ENCODE measurements around the gene ACTA2.
"Not testable (repeated sequence)": the region's sequence is repeated elsewhere in the genome, so short reads cannot be mapped to it uniquely, and the experiment has no call there.

The ACTA2 gene

DNA sequence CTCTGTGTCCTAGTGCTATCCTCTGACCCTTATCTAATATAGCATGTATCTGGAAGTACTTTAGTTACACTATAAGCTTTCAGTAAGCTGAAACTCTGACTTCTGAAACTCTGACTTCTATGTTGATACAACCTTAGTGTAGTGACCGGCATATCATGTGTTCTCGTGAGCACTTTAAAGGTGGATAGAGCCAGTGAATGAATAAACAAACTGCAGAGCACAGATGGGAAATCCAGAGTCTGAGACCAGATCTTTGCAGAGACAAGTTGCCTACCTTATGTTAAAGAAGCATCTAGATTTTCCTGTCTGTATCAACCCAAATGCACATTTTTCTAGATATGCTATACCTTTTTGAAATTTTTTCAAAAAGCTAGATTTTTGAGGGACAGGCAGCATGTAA, 3.5 kb downstream of the ACTA2 start:
- DNase-seq, result no peak

DNA sequence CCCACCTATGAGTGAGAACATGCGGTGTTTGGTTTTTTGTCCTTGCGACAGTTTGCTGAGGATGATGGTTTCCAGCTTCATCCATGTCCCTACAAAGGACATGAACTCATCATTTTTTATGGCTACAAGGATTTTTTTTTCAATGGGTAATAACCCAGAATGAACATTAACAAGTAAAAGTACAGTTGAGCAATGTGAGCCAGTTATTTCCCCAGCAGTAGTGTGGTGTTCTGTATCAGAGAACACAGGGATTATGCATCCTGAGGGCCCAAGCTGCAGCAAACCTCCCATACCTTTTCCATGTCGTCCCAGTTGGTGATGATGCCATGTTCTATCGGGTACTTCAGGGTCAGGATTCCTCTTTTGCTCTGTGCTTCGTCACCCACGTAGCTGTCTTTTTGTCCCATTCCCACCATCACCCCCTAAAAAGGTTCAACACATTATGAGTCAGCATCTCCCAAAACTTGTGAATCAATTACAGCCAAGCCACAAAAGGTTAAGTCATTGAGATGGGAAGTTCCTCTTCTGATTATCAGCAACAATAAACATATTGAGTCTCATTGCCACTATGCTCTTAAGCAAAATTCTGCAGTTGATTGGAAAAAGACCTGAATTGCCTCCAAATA, 5.5 kb downstream of the ACTA2 start:
- peak; percentile 37 for DNase-seq

DNA sequence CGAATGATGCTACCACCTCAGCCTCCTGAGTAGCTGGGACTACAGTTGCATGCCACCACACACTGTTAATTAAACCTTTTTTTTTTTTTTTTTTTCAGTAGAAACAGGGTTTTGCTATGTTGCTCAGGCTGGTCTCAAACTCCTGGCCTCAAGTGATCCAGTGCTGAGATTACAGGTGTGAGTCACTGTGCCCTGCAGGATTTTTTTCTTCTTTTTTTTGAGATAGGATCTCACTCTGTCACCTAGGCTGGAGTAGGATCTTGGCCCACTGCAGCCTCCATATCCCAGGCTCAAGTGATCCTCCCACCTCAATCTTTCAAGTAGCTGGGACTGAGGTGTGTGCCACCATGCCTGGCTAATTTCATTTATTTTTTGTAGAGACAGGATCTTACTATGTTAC, 6.4 kb downstream of the ACTA2 start:
- DNase-seq, result no peak

DNA sequence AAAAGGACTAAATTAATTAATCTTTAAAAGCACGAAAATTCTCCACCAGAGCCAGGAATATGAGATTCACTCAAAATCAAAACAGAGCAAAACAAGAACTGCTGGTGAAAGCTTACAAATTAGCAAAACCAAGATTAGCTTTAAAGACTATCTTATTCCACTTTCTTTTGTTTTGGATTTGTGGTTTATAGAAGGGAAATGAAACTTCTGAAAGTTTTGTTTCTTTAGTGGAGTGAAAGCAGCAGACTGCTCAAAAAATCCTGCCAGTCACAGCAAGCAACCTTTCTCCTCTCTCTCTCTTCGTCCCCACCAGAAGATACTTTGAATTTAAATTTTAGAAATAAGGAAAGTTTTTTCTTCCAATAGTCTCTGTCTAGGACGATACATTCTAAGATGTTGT, 7.8 kb downstream of the ACTA2 start:
- no peak for DNase-seq

DNA sequence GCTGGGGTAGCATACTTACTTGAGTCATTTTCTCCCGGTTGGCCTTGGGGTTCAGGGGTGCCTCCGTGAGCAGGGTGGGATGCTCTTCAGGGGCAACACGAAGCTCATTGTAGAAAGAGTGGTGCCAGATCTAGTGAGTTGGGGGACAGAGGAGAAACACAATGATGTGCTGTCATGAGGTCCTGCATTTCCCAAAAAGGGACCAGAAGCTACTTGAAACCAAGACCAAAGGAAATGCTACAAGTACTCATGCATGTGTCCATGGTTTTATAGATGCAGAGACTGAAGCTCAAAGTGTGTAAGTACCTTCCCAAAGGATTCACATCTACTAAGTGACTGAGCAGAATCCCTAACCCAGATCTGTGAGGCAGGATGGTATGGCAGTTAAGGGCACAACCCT, 8.8 kb downstream of the ACTA2 start:
- DNase-seq, result no peak

DNA sequence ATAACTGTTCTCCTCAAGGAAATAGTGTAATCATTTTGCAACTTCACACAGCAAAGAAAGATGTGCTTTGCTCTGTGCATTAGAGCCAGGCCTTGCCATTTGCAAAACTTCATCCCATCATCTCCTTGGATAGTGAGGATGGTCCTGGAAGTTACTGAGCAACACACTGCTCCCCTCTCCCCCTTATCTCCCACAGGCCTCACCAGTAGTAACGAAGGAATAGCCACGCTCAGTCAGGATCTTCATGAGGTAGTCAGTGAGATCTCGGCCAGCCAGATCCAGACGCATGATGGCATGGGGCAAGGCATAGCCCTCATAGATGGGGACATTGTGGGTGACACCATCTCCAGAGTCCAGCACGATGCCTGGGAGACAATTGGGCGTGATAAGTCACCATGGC, 11.5 kb downstream of the ACTA2 start:
- DNase-seq, result no peak

DNA sequence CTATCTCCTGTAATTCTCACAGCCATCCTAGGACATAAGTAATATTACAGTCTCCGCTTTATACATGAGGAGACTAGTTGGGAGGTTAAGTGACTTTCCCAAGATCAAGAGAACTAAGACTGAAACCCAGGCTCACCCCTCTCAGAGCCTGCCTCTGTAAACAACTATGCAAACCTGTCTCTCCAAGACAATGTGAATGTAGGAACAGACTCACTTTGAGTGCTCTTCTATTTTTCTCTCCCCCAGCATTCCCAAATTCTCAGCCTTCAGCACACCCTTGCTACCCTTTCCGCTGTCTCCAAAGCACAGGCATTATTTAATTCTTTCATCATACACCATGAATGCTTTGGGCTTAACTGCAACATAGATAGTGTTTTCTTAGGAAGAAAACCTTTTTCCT, 13.6 kb downstream of the ACTA2 start:
- no peak for DNase-seq

DNA sequence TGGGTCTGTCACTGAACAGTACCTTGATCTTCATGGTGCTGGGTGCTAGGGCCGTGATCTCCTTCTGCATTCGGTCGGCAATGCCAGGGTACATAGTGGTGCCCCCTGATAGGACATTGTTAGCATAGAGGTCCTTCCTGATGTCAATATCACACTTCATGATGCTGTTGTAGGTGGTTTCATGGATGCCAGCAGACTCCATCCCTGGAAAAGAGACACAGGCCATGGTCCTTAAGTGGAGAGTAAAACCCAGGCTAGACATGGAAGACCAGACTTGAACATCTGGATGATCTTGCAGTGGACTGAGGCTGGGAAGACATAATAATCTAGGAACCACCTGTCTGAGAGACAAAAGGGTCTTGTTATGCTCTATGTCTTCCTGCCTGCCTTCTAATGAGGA, 14.5 kb downstream of the ACTA2 start:
- DNase-seq, result no peak

DNA sequence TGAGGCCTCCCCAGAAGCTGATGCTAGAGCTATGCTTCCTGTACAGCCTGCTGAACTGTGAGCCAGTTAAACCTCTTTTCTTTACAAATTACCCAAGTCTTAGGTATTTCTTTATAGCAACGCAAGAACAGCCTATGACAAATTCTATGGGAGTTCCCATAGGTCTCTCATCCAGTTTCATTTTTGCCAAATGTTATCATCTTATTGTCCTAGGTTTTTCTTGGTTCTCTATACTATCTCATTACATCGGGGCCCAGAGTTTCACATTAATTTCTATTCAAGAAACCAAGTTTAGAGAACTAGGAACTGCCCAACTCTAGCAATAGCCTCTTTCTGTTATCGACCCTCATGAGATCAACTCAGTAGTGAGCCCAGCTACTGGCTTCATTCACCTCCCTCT, 15.9 kb downstream of the ACTA2 start:
- DNase-seq, result no peak

DNA sequence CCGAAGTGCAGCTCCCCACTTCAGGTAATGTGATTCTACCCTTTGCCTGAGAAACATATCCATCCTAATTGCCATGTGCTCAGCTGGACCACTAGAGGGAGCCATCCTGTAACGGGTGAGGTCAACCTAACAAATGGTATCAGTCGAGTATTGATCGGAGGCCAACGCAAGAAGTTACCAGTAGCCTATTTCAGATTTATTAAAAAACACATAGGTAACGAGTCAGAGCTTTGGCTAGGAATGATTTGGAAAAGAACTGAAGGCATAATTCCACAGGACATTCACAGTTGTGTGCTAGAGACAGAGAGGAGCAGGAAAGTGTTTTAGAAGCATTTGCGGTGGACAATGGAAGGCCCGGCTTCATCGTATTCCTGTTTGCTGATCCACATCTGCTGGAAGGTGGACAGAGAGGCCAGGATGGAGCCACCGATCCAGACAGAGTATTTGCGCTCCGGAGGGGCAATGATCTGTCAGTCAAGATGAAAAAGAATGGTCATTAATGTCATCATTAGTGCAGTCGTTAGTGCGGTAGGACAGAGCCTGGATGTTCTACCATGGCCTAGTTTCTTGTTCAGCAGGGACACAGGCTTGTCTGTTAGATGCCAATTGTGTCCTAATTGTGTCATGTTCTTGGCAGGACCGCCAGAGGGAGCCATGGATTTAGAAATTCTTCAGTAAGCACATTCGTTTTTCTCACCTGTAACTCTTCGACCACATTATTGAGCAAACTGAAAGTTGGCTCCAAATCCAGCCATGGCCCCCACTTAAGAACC, 17.5 kb downstream of the ACTA2 start:
- peak; percentile 93 for DNase-seq

DNA sequence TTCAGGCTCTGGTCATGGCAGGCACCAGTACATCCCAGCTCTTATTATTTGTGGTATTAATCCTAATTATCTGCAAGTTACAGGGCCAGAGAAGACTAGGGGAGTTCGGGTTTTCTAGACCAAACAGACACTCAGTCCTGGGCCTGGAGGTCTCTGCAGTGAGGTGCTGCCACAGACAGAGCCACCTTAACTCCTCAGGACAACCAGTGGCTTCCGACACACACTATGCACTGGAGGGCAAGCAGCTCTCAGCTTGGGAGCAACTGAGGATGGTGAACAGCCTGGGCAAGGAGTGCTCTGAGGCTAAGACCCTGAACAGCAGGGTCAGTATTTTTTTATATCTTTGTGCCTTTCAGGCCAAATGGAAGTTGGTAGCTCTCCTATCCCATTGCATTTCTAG, 19.0 kb downstream of the ACTA2 start:
- DNase-seq, result no peak

DNA sequence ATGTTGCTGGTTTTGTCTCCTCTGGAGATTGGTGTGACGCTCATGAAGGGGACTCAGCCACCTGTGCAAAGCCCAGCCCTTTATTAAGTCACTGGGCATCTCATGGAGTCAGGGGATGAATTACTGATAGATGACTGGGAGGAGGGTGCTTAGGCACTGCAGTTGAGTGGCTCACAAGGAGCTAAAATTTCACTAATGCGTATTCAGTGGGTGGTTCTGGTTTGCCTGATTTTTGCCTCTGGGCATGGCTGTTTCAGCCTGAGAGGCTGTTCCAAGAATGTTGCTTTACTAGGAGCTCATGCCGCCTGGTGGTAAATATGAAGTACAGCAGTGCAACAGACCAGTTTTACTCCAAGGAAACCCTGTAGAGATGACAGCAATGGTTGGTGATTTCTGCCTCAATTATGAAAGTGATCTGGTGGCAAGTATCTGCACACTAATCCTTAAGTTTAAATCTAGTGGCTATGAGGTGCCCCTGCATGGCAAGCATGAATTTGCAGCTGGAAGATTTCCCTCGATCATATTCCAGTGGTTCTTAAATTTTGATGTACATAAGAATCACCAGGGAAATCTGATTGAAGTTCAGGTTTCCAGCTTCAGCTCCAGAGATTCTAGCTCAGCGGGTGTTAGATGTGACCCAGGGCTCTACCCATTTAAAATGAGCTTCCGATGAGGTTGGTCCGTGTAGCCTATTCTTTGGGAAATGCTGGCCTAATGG, 19.9 kb downstream of the ACTA2 start:
- DNase-seq, result peak; percentile 89

DNA sequence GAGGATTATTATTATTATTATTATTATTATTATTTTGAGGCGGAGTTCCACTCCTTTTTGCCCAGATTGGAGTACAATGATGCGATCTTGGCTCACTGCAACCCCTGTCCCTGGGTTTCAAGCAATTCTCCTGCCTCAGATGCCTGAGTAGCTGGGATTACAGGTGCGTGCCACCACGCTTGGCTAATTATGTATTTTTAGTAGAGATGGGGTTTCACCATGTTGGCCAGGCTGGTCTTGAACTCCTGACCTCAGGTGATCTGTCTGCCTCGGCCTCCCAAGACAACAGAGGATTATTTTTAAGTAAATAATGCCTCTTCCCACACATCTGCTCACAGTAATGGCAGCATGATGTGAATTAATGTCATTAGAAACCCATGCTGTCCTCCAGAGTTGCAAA, 20.5 kb downstream of the ACTA2 start:
- not testable (repeated sequence) for DNase-seq

DNA sequence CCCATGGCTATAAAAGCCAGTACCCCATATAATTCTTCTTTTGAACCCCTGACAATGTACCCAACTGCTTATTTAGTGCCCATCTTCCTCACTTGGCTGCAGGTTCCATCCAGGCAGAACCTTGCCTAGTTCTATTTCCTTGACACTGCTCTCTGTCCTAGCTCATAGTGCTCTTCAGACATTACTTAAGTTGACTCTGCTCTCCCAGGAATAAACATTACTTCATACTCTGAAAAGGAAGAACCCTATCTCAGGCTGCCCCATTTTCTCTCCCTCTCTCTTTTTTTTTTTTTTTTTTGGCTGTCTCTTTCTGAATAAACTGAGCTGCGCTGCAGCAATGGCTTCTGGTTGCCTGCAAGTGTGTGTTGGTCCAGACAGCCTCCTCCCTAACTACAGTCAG, 21.0 kb downstream of the ACTA2 start:
- no peak for DNase-seq

DNA sequence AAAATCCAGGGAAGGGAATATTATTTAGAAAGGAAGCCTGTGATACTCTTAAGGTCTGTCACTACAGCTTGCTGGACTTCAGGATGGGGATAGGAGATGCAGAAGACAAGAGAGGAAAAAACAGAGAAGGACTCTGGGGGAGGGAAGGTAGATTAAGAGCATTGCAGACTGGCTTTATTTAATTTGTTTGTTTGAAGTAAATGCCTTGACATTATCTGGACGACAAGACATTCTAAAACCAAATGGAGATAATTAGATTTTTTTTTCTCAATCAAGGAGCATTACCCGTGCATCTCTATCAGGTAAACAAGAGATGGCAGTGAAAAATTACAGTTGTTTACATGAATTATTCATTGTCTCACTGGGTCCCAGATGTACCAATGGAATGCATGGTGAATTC, 24.3 kb downstream of the ACTA2 start:
- DNase-seq, result no peak

DNA sequence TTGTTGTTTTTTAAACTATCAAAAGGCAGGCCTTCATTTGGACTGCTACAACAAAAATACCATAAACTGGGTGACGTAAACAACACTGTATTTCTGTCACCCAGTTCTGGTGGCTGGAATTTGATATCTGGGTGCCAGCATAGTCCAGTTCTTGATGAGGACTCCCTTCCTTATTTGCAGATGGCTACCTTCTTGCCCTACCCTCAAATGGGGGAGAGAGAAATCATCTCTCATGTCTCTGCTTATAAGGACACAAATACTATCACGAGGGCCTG, 25.2 kb downstream of the ACTA2 start:
- DNase-seq, result no peak

DNA sequence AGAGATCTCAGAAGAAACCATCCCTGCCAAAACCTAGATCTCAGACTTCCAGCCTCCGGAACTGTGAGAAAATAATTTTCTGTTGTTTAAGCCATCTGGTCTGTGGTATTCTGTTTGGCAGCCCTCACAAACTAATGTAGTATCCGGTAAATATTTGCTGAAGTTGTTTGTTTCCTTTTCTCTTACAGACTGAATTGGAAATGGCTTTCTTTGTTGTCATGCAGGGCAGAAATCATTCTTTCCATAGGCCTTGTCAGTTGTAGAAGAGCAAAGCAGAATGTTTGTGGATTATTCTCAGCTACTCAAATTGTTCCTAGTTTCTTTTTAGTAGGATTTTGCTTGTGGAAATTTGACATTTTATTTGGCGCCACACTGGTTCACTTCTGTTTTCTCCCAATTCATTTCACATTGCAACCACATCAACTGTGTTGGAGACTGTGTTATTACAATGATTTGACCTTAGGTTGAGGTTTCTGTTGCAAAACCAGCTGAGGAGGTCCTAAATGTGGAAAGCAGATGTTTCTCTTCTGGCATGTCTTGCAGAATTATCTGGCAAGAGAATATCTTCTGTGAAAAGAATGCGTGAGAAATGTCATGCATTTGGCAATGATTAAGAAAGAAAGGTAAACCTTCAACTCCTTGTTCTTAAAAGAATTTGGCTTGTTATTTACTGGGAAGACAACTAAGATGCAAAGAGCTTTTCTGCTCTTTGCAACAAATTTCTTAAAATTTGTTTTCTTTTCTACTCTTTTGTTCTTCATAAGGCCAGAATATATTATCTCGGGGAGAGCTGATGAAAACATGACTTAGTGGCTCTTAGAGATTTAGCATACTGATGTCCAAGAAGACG, 25.8 kb downstream of the ACTA2 start:
- no peak for DNase-seq

DNA sequence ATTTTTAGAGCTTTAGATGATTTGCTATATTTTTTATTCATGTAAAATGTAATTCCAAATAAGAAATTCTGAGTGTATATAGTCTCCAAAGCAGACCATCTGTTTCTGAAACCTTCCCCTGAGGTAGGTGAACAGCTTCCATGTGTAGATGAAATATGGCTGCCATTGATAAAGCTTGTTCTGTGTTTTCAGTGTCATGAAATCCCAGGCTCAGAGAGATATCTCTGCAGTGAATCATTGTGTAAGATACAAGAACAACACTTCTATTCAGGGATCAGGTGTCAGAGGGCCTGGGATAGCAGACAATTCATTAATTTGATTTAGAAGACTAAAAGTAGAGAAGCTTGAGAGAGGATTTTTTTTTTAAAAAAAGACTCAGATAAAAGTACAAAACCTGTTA, 29.1 kb downstream of the ACTA2 start:
- DNase-seq, result peak; percentile 27

DNA sequence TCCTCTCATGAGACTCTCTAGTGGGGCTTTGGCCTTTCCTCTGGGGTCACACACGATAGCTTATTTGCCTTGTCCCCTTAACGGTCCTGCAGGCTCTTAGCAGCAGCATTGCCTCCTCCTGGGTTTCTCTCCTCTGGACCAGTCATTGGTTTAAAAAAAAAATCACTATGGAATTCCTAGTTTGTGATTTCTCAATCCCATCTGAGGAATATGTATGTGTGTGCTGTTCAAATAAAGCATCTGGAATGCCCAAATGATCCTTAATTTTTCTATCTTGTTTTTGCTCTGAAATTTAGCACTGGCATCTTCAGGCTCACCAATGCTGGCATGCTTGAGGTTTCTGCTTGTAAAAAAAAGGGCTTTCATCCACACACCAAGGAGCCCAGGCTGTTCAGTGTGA, 30.5 kb downstream of the ACTA2 start:
- no peak for DNase-seq

DNA sequence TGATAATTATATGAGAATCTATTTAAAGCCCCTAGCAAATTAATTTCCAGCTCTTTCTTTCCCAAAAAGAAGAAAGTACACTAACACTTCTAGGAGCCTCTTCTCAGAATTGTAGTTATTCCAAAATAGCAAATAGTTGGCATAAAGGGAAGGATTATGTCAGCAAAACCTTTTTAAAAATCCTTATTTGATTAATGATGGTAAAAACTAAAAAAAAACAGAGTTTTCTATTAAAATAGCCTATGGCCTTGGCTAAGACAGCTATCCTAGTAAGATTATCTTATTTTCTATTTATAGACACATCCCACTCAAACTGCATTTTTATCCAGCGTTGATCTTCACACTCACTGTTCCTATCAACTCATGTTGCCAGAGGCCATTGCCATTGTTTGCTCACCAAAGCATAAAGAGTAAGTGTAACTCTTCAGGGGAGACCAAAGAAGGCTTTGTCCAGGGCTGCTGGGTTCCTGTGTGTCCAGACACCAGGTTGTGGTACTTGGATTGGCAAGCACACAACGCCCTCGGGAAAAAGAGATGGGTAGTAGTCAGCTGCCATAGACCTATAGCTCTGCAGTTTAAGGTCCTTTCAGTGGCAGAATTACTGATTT, 31.5 kb downstream of the ACTA2 start:
- no peak for DNase-seq

DNA sequence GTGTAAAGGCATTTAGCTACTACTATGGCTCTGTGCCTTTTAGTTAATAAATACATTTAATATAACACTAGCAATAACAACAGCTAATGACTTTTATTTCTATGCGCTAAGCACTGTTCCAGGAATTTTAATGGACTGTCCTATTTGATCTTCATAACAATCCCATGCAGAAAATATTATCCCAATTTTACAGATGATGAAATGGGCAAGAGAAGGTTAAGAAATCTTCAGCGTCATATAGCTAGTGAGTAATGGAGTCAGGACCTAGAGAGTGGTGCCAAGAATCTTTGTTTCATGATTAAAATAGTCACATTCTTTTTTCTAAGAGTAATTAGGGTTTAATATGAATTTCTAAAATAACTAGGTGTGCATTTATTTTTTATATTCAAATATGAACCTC, 32.4 kb downstream of the ACTA2 start:
- no peak for DNase-seq

DNA sequence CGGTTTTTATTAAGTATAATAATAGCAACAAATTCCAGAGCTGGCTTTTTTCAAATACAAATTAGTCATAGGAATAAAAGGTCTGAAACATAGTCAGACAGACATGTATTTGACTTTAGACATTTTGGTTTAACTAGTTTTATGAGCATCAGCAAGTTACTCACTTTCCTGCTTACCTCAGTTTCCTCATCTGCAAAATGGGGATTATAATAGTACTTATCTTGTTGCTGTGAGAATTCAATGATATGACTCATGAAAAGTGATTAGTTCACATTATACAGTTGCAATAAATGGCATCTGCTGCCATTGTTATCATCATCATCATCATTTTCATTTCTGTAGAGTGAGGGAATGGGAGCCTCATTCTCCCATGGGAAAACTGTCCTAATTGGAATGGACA, 33.5 kb downstream of the ACTA2 start:
- no peak for DNase-seq

Measured in OCI-M1 (cell line).